ENCODE measurements around the gene TXNDC5. TPM values are rescaled to one million over a fixed set of nuclear protein-coding genes. Genes with fewer than 3 reads are reported as not detected.

TXNDC5 gene
- total and polyA plus RNA-seq, 2 of the 13 experiments (the other 11 are each of a cell fraction or from before 2014, with no cell fraction given): 287 to 578 TPM

DNA sequence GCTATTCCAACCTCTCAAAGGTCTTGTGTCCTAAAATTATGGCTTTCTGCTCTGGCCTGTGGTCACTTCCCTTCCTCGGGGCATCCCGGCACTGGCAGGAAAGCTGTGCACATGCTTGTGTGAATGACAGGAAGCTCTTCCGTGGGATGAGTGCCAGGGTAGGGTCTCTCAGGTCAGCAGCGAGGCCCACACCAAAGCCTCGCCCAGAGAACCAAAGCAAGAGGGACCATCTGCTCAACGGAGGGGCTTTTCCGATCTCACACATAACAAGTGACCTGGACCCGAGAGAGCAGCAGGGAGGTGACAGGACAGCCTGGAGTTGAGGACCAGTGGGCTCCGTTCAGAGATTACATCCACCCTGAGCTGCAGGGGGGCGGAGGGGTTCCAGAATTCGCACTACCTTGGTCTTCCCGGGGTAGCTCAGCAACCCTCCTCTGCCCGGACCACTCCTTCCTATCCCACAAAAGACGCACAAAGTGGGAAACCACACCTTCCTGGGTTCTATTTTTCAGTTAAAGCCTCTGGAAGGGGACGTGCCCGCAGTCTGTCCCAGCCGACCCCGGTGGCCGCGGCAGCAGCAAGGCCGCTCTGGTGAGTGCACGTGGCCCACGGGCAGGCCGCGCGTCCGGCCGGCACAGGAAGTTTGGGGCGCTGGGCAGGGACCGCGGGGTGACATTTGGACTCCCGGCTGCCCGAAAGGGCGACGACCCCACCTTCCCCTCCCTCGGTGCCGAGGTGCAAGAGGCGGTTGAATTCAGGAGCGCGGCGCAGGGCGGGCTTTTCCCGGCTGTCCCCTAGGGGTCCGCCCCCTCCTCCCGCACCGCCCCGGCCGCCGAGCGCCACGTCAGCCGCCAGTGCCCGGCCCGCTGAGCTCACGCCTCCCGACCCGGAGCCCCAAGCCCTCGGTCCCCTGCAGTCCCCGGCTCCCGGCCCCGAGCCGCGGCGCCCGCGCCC is 988 bp downstream of the TXNDC5 start (continued):
- TF ChIP-seq, protein P1, sequence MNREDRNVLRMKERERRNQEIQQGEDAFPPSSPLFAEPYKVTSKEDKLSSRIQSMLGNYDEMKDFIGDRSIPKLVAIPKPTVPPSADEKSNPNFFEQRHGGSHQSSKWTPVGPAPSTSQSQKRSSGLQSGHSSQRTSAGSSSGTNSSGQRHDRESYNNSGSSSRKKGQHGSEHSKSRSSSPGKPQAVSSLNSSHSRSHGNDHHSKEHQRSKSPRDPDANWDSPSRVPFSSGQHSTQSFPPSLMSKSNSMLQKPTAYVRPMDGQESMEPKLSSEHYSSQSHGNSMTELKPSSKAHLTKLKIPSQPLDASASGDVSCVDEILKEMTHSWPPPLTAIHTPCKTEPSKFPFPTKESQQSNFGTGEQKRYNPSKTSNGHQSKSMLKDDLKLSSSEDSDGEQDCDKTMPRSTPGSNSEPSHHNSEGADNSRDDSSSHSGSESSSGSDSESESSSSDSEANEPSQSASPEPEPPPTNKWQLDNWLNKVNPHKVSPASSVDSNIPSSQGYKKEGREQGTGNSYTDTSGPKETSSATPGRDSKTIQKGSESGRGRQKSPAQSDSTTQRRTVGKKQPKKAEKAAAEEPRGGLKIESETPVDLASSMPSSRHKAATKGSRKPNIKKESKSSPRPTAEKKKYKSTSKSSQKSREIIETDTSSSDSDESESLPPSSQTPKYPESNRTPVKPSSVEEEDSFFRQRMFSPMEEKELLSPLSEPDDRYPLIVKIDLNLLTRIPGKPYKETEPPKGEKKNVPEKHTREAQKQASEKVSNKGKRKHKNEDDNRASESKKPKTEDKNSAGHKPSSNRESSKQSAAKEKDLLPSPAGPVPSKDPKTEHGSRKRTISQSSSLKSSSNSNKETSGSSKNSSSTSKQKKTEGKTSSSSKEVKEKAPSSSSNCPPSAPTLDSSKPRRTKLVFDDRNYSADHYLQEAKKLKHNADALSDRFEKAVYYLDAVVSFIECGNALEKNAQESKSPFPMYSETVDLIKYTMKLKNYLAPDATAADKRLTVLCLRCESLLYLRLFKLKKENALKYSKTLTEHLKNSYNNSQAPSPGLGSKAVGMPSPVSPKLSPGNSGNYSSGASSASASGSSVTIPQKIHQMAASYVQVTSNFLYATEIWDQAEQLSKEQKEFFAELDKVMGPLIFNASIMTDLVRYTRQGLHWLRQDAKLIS (CRISPR knock-in tag; IDR thresholded peaks at IDR 0.05): peak; percentile 76; the same call in 1 of the 2 replicates
- no peak for TF ChIP-seq NFRKB (IDR thresholded peaks at IDR 0.05)
- TF ChIP-seq RBM22 (optimal IDR thresholded peaks at IDR 0.05; ENCODE audit: low read length): peak; percentile 17
- TF ChIP-seq RAD51 (IDR thresholded peaks at IDR 0.05; ENCODE audit: borderline replicate concordance): no peak
- no peak for TF ChIP-seq ZNF720 (CRISPR knock-in tag; IDR thresholded peaks at IDR 0.05)
- TF ChIP-seq ZNF431 (CRISPR knock-in tag; IDR thresholded peaks at IDR 0.05; ENCODE audit: borderline replicate concordance, low read depth): no peak
- TF ChIP-seq, protein P2, sequence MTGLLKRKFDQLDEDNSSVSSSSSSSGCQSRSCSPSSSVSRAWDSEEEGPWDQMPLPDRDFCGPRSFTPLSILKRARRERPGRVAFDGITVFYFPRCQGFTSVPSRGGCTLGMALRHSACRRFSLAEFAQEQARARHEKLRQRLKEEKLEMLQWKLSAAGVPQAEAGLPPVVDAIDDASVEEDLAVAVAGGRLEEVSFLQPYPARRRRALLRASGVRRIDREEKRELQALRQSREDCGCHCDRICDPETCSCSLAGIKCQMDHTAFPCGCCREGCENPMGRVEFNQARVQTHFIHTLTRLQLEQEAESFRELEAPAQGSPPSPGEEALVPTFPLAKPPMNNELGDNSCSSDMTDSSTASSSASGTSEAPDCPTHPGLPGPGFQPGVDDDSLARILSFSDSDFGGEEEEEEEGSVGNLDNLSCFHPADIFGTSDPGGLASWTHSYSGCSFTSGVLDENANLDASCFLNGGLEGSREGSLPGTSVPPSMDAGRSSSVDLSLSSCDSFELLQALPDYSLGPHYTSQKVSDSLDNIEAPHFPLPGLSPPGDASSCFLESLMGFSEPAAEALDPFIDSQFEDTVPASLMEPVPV (CRISPR knock-in tag; IDR thresholded peaks at IDR 0.05): peak; percentile 92; the same call in 1 of the 2 replicates
- TF ChIP-seq, protein P3, sequence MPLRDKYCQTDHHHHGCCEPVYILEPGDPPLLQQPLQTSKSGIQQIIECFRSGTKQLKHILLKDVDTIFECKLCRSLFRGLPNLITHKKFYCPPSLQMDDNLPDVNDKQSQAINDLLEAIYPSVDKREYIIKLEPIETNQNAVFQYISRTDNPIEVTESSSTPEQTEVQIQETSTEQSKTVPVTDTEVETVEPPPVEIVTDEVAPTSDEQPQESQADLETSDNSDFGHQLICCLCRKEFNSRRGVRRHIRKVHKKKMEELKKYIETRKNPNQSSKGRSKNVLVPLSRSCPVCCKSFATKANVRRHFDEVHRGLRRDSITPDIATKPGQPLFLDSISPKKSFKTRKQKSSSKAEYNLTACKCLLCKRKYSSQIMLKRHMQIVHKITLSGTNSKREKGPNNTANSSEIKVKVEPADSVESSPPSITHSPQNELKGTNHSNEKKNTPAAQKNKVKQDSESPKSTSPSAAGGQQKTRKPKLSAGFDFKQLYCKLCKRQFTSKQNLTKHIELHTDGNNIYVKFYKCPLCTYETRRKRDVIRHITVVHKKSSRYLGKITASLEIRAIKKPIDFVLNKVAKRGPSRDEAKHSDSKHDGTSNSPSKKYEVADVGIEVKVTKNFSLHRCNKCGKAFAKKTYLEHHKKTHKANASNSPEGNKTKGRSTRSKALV (CRISPR knock-in tag; IDR thresholded peaks at IDR 0.05): peak; percentile 73; the same call in 1 of the 2 replicates
- TF ChIP-seq SRF (IDR thresholded peaks at IDR 0.05; ENCODE audit: low read depth, low read length): no peak
- TF ChIP-seq, protein P4, sequence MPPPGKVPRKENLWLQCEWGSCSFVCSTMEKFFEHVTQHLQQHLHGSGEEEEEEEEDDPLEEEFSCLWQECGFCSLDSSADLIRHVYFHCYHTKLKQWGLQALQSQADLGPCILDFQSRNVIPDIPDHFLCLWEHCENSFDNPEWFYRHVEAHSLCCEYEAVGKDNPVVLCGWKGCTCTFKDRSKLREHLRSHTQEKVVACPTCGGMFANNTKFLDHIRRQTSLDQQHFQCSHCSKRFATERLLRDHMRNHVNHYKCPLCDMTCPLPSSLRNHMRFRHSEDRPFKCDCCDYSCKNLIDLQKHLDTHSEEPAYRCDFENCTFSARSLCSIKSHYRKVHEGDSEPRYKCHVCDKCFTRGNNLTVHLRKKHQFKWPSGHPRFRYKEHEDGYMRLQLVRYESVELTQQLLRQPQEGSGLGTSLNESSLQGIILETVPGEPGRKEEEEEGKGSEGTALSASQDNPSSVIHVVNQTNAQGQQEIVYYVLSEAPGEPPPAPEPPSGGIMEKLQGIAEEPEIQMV (CRISPR knock-in tag; IDR thresholded peaks at IDR 0.05; ENCODE audit: low read depth): peak; percentile 87
- TF ChIP-seq ZNF264 (CRISPR knock-in tag; IDR thresholded peaks at IDR 0.05): no peak
- TF ChIP-seq, protein P5, sequence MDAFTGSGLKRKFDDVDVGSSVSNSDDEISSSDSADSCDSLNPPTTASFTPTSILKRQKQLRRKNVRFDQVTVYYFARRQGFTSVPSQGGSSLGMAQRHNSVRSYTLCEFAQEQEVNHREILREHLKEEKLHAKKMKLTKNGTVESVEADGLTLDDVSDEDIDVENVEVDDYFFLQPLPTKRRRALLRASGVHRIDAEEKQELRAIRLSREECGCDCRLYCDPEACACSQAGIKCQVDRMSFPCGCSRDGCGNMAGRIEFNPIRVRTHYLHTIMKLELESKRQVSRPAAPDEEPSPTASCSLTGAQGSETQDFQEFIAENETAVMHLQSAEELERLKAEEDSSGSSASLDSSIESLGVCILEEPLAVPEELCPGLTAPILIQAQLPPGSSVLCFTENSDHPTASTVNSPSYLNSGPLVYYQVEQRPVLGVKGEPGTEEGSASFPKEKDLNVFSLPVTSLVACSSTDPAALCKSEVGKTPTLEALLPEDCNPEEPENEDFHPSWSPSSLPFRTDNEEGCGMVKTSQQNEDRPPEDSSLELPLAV (CRISPR knock-in tag; conservative IDR thresholded peaks at IDR 0.05; ENCODE audit: low read depth): peak; percentile 58; the same call in 1 of the 2 replicates
- no peak for TF ChIP-seq ATF1 (CRISPR knock-in tag; IDR thresholded peaks at IDR 0.05)
- peak; percentile 84; the same call in 1 of the 2 replicates for TF ChIP-seq ZNF564 (CRISPR knock-in tag; IDR thresholded peaks at IDR 0.05)
- no peak for TF ChIP-seq SP140L (CRISPR knock-in tag; IDR thresholded peaks at IDR 0.05; ENCODE audit: borderline replicate concordance)

Measured in HepG2 (cell line).